Adipocyte (in vitro differentiated cells): ENCODE results near the gene MCU.
"Not testable (repeated sequence)": the region's sequence is repeated elsewhere in the genome, so short reads cannot be mapped to it uniquely, and the experiment has no call there.

Experiments
- DNase-seq: peaks from one replicate; pipeline ENCODE4 v3.0.0-alpha.2; 2015; ENCODE audit warnings: low read depth
- H3K27me3 ChIP-seq: replicated peaks from 2 replicates; pipeline ENCODE4 v1.7.0; 2013; ENCODE audit warnings: mild to moderate bottlenecking, low read length, moderate library complexity; ENCODE audit not compliant: control insufficient read depth, insufficient read depth
- H3K36me3 ChIP-seq: 2 replicates; pipeline ENCODE4 v1.7.0; 2013; ENCODE audit warnings: low read length, mild to moderate bottlenecking, moderate library complexity; ENCODE audit not compliant: control insufficient read depth, insufficient read depth, severe bottlenecking
- H3K4me1 ChIP-seq: 2 replicates; pipeline ENCODE4 v1.7.0; 2013; ENCODE audit warnings: mild to moderate bottlenecking, low read length, moderate library complexity; ENCODE audit not compliant: control insufficient read depth, insufficient read depth
- H3K4me3 ChIP-seq: 2 replicates; pipeline ENCODE4 v1.7.0; 2013; ENCODE audit warnings: mild to moderate bottlenecking, low read length, moderate library complexity
- H3K9ac ChIP-seq: 2 replicates; pipeline ENCODE4 v1.7.0; 2013; ENCODE audit warnings: mild to moderate bottlenecking, low read length, moderate library complexity
- H3K9me3 ChIP-seq: 2 replicates; pipeline ENCODE4 v1.7.0; 2013; ENCODE audit warnings: mild to moderate bottlenecking, low read length, moderate library complexity; ENCODE audit not compliant: control insufficient read depth

MCU gene

DNA sequence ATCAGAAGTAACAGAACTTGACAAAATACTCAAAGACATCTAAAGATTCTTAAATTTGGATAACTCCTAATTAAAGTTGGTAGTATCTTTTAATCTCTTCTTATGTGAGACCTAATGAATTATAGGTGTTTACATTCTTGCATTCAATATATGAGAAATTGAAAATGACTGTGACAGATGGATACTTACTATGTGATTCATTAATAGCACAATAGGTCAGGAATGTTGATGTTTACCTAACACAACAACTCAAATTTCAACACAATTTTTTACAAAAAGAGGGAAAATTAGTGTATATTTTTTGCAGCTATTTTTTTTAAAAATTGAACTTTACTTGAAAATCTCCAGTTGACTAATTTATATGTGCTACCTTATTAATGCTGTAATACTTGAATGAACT is 31.7 kb upstream of the MCU start:
- Histone ChIP-seq H3K4me3 (no peak overlapping the region), H3K9ac (no peak overlapping the region), H3K9me3 (no peaks in the 10 kb centered on the region), H3K36me3 (no peaks in the 10 kb centered on the region), H3K4me1 (no peaks in the 10 kb centered on the region), H3K27me3 (no peaks in the 10 kb centered on the region)
- no peak for DNase-seq

DNA sequence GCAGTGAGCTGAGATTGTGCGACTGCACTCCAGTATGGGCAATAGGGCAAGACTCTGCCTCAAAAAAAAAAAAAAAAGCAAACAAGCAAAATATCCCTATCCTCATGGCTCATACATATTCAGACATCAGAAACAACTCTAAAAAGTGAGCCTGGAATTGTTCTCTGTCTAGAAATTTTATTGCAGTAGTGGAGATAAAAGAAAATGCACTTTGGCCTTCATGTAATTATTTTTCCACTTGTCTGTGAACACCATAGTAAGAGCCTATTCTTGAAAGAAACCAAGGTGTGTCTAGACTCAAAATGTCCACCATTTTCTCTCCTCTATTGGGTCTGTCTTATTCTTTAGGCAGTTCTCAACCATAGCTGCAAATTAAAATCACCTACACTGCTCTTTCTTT is 30.5 kb upstream of the MCU start:
- Histone ChIP-seq H3K36me3 (no peaks in the 10 kb centered on the region), H3K4me3 (no peak overlapping the region), H3K9ac (no peak overlapping the region), H3K27me3 (no peaks in the 10 kb centered on the region), H3K9me3 (no peaks in the 10 kb centered on the region), H3K4me1 (no peaks in the 10 kb centered on the region)
- DNase-seq = no peak

GRCh38 chr10:72663971-72664370 is 28.0 kb upstream of the MCU start:
- no peaks in the 10 kb centered on the region for H3K36me3 ChIP-seq
- DNase-seq = no peak
- no peak overlapping the region for H3K9ac ChIP-seq
- H3K4me1 ChIP-seq = no peaks in the 10 kb centered on the region
- no peaks in the 10 kb centered on the region for H3K27me3 ChIP-seq
- H3K9me3 ChIP-seq = no peaks in the 10 kb centered on the region
- no peak overlapping the region for H3K4me3 ChIP-seq

DNA sequence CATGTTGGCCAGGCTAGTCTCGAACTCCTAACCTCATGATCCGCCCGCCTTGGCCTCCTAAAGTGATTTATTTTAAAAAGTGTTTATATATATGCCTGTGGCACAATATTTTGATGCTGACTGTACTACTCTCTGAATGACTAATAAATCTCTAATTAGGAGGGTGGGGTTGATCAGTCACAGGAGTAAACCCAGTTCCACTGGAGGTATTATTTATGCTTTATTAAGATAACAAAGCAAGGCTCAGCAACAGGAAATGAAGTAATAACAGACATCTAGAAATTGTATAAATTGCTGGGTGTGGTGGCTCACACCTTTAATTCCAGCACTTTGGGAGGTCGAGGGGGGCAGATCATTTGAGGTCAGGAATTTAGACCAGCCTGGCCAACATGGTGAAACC is 26.0 kb upstream of the MCU start:
- no peaks in the 10 kb centered on the region for H3K9me3 ChIP-seq
- no peaks in the 10 kb centered on the region for H3K27me3 ChIP-seq
- no peak for DNase-seq
- H3K4me3 ChIP-seq = no peak overlapping the region
- H3K9ac ChIP-seq = no peak overlapping the region
- no peaks in the 10 kb centered on the region for H3K4me1 ChIP-seq
- no peaks in the 10 kb centered on the region for H3K36me3 ChIP-seq

GRCh38 chr10:72667207-72667864 is 24.6 kb upstream of the MCU start:
- Histone ChIP-seq H3K9ac (no peak overlapping the region), H3K4me3 (no peak overlapping the region), H3K36me3 (no peaks in the 10 kb centered on the region), H3K4me1 (no peaks in the 10 kb centered on the region), H3K9me3 (peaks cover under 1% of the 10 kb centered on the region), H3K27me3 (no peaks in the 10 kb centered on the region)
- no peak for DNase-seq

- no peak overlapping the region for H3K9ac ChIP-seq
These were observed 18.7 kb upstream of the MCU start for GRCh38 chr10:72673280-72673679.

GRCh38 chr10:72674174-72674573 is 17.8 kb upstream of the MCU start:
- not testable (repeated sequence) for H3K36me3 ChIP-seq, H3K4me3 ChIP-seq, DNase-seq, H3K27me3 ChIP-seq, H3K9ac ChIP-seq
- H3K9me3 ChIP-seq = peaks cover 12% of the 10 kb centered on the region
- H3K4me1 ChIP-seq = peaks cover 10% of the 10 kb centered on the region

More at GRCh38 chr10:72673280-72673679, 18.7 kb upstream of the MCU start:
- Histone ChIP-seq H3K27me3 (no peaks in the 10 kb centered on the region), H3K36me3 (no peaks in the 10 kb centered on the region), H3K4me3 (no peak overlapping the region), H3K4me1 (peaks cover 10% of the 10 kb centered on the region), H3K9me3 (peaks cover 12% of the 10 kb centered on the region)
- DNase-seq = no peak

DNA sequence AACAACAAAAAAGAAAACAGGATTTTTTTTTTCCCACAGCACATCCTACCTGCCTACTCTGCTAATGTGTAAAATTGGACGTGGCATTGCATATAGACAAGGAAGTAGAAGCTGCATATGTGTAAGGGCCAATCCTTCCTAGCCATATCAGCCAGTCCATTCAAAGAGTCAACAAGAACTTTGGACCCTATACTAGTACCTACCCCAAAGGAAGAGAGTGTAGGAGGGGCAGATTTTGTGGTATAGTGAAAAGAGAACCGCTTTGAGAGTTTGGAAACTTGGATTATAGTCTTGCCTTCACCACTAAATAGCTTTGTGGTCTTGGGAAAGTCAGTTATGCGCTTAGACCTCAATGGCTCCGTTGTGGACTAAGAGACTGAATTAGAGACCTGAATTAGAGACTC is 12.1 kb upstream of the MCU start:
- Histone ChIP-seq H3K36me3 (no peaks in the 10 kb centered on the region), H3K9me3 (no peaks in the 10 kb centered on the region), H3K9ac (no peak overlapping the region), H3K4me1 (peaks cover 10% of the 10 kb centered on the region), H3K4me3 (no peak overlapping the region), H3K27me3 (no peaks in the 10 kb centered on the region)
- DNase-seq = no peak

DNA sequence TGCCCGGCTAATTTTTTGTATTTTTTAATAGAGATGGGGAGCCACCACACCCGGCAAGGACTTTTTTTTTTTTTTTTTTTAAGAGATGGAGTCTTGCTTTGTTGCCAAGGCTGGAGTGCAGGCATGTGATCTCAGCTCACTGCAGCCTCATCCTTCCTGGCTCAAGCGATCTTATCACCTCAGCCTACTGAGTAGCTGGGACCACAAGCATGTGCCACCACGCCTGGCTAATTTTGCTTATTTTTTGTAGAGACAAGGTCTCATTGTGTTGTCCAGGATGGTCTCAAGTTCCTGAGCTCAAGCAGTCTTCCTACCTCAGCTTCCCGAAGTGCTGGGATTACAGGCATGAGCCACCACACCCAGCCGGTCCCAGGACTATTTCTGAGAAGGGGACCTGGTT is 9.3 kb upstream of the MCU start:
- no peaks in the 10 kb centered on the region for H3K4me1 ChIP-seq
- no peak overlapping the region for H3K4me3 ChIP-seq
- no peaks in the 10 kb centered on the region for H3K36me3 ChIP-seq
- no peaks in the 10 kb centered on the region for H3K27me3 ChIP-seq
- H3K9me3 ChIP-seq = no peaks in the 10 kb centered on the region
- DNase-seq = no peak
- no peak overlapping the region for H3K9ac ChIP-seq

DNA sequence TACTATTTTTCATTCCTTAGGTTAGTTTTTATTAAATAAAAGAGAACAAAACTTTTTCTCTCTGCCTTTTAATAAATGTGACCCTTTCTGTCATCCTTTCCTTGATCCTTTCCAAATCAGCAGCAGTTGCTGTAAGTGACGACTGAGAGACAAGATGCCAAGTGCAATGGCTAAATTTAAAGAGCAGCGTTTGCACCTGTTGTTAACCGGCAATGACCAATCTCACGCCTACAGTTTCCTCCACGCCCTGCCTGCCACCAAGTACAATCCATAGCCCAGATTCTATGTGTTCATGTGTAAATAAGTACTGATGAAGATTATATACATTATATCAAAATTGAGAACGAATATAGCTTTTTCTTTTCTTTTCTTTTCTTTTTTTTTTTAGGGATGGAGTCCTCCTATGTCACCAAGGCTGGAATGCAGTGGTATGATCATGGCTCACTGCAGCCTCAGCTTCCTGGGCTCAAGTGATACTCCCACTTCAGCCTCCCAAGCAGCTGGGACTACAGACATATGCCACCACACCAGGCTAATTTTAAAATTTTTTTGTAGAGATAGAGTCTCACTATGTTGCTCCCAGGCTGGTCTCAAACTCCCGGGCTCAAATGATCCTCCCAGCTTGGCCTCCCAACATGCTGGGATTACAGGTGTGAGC is 6.5 kb upstream of the MCU start:
- H3K27me3 ChIP-seq = no peaks in the 10 kb centered on the region
- no peak overlapping the region for H3K4me3 ChIP-seq
- H3K4me1 ChIP-seq = peaks cover 9% of the 10 kb centered on the region
- no peaks in the 10 kb centered on the region for H3K9me3 ChIP-seq
- no peaks in the 10 kb centered on the region for H3K36me3 ChIP-seq
- H3K9ac ChIP-seq = no peak overlapping the region
- no peak for DNase-seq

DNA sequence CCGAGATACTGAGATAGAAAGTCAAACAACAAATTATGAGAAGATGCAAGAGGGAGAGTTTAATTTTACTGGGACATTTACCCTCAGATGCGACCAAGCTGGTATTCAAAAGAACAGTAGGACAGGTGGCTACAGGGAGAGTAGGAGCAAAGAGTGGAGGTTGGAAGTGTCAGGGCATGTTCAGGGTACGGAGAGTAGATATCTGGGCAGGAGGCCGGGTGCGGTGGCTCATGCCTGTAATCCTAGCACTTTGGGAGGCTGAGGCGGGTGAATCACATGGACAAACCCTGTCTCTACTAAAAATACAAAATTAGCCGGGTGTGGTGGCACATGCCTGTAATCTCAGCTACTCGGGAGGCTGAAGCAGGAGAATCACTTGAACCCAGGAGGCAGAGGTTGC is 5.5 kb upstream of the MCU start:
- not testable (repeated sequence) for H3K27me3 ChIP-seq, H3K36me3 ChIP-seq, H3K9me3 ChIP-seq, H3K4me3 ChIP-seq, H3K9ac ChIP-seq, DNase-seq
- peaks cover 11% of the 10 kb centered on the region for H3K4me1 ChIP-seq

DNA sequence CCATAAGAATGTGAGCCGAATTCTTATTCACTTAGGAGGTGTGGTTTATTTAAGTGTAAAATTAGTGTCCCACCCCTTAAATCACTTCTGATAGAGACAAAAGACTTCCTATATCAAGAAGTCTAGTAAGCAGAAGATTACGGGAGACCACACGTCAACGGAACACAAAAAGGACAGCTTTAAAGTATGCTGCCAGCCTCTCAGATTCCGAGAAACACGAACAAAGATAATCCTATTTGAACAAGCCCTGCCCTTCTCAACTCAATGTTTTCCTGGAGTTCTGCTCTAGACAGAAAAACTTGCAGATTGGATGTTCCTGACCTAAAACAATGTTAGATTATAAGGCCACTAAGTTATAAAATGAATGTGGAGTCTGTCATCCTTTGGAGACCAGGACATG is 4.9 kb upstream of the MCU start:
- H3K9ac ChIP-seq = no peak overlapping the region
- peaks cover 14% of the 10 kb centered on the region for H3K4me1 ChIP-seq
- H3K36me3 ChIP-seq = no peaks in the 10 kb centered on the region
- no peaks in the 10 kb centered on the region for H3K9me3 ChIP-seq
- no peak overlapping the region for H3K4me3 ChIP-seq
- no peak for DNase-seq
- H3K27me3 ChIP-seq = no peaks in the 10 kb centered on the region
